SK-N-SH (cell line): ENCODE measurements around the gene NUDT22.

Source experiments
- CTCF ChIP-seq: fragments of 200-600 bp; sonication (generic); IDR thresholded peaks from 2 replicates; pipeline ENCODE4 v1.6.1; 2017; ENCODE audit warnings: antibody characterized with exemption, mild to moderate bottlenecking, moderate library complexity
- EZH2phosphoT487 ChIP-seq: fragments of 200-600 bp; sonication (generic); IDR thresholded peaks from 2 replicates; pipeline ENCODE4 v1.6.1; 2017; ENCODE audit warnings: low read depth, mixed run types, mild to moderate bottlenecking, antibody characterized with exemption, moderate library complexity, borderline replicate concordance
- FOSL2 ChIP-seq: IDR thresholded peaks from 2 replicates; pipeline ENCODE4 v1.4.0; 2012; ENCODE audit warnings: low read depth, mild to moderate bottlenecking, moderate library complexity, borderline replicate concordance
- FOXJ3 ChIP-seq: sonication (generic); formaldehyde crosslinking; IDR thresholded peaks from 2 replicates; pipeline ENCODE4 v1.5.1; 2020; ENCODE audit warnings: mild to moderate bottlenecking, missing genetic modification reagents
- GATA2 ChIP-seq: sonication (generic); formaldehyde crosslinking; IDR thresholded peaks from 2 replicates; pipeline ENCODE4 v1.5.0; 2020; ENCODE audit warnings: mild to moderate bottlenecking, missing genetic modification reagents
- MAX ChIP-seq: IDR thresholded peaks from 2 replicates; pipeline ENCODE4 v1.4.0; 2012; ENCODE audit warnings: low read depth
- POLR2AphosphoS5 ChIP-seq: IDR thresholded peaks from 2 replicates; pipeline ENCODE4 v1.6.1; 2012; ENCODE audit warnings: low read depth, low read length
- RAD21 ChIP-seq: IDR thresholded peaks from 2 replicates; pipeline ENCODE4 v1.6.1; 2012; ENCODE audit warnings: mild to moderate bottlenecking, low read length
- REST ChIP-seq: IDR thresholded peaks from 2 replicates; pipeline ENCODE4 v1.6.1; 2012; ENCODE audit warnings: mild to moderate bottlenecking, low read depth, low read length, moderate library complexity
- RFX5 ChIP-seq: IDR thresholded peaks from 2 replicates; pipeline ENCODE4 v1.6.1; 2012; ENCODE audit warnings: mild to moderate bottlenecking, improper control_type of control experiment, low read length
- TAF1 ChIP-seq: IDR thresholded peaks from 2 replicates; pipeline ENCODE4 v1.6.1; 2012; ENCODE audit warnings: low read depth, mild to moderate bottlenecking, low read length, moderate library complexity, borderline replicate concordance
- YY1 ChIP-seq: IDR thresholded peaks from 2 replicates; pipeline ENCODE4 v1.4.0; 2012; ENCODE audit warnings: low read depth, mild to moderate bottlenecking

GRCh38 chr11:64196626-64197025 is 29.4 kb upstream of the NUDT22 start:
- TF ChIP-seq RAD21 = no peak
- no peak for TF ChIP-seq CTCF
- TF ChIP-seq FOXJ3 = no peak
- no peak for TF ChIP-seq POLR2AphosphoS5
- no peak for TF ChIP-seq MAX
- no peak for TF ChIP-seq REST
- no peak for TF ChIP-seq EZH2phosphoT487
- TF ChIP-seq GATA2 = no peak
- TF ChIP-seq RFX5 = no peak
- TF ChIP-seq YY1 = no peak
- no peak for TF ChIP-seq FOSL2
- TF ChIP-seq TAF1 = no peak
